CMK (cell line): ENCODE data around the gene CSNK1E.

Source experiments
- DNase-seq: peaks from one replicate; pipeline ENCODE4 v3.0.0-alpha.2; 2010; ENCODE audit warnings: low read depth

The CSNK1E gene

GRCh38 chr22:38327805-38328204 is 10.6 kb upstream of the CSNK1E start:
- DNase-seq: no peak

- DNase-seq: no peak
These were observed 10.2 kb upstream of the CSNK1E start for GRCh38 chr22:38327396-38327795.

GRCh38 chr22:38325587-38325986 is 8.4 kb upstream of the CSNK1E start:
- DNase-seq: no peak

DNA sequence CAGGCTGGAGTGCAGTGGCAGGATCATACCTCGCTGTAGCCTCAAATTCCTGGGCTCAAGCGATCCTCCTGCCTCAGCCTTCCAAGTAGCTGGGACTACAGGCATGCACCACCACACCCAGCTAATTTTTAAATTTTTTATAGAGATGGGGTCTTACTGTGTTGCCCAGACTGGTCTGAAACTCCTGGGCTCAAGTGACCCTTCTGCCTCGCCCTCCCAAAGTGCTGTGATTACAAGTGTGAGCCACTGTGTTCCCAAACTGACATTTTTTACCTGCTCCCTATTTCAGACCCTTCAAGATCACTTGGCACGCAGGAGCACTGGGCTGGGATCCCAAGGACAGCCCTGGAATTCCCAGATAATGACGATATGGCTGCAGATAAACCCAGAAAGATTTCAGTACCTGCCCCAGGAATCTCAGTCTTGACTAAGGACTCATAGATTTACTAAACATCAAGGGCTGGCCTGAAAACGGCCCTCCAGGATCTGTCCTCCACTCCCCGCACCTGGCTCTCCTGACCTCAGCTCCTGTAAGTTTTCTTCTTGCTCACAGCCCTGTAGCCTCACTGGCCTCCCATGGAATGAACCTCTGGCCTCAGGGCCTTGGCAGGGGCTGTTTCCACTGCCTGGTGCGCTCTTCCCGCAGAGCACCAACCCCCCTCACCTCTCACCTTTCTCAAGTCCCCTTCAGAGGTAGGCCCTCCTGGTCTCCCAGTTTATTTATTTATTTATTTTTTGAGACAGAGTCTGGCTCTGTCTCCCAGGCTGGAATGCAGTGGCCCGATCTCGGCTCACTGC is 3.6 kb upstream of the CSNK1E start:
- no peak for DNase-seq

- no peak for DNase-seq
These were observed 1.9 kb upstream of the CSNK1E start for GRCh38 chr22:38318792-38319773.

GRCh38 chr22:38317995-38318715 is 922 bp upstream of the CSNK1E start:
- DNase-seq: peak; percentile 43

GRCh38 chr22:38316364-38317121 is 690 bp downstream of the CSNK1E start:
- no peak for DNase-seq

DNA sequence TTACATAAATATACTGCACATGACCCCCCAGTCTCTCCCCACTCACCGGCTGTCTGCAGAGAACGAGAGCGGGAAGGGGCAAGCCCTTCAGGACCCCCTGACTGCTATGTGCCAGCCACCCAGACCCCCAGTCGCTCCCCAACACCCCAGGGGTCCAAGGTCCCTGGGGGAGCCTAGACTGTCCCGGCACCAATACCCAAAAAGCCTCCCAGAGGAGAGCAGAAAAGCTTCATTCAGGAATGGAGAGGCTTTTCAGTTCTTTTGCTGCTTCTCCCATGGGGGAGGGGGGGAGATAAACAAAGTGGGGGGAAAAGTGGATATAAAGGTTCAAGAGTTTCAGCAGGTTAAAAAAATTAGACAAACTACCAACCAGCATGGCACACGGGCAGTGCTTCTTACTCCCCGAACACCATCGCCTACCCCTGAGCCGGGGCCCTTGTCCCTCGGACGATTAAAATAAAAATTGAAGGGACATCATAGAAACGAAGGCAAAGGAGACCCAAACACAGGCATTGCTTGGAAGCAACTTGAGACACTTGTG is 1.3 kb downstream of the CSNK1E start:
- no peak for DNase-seq

DNA sequence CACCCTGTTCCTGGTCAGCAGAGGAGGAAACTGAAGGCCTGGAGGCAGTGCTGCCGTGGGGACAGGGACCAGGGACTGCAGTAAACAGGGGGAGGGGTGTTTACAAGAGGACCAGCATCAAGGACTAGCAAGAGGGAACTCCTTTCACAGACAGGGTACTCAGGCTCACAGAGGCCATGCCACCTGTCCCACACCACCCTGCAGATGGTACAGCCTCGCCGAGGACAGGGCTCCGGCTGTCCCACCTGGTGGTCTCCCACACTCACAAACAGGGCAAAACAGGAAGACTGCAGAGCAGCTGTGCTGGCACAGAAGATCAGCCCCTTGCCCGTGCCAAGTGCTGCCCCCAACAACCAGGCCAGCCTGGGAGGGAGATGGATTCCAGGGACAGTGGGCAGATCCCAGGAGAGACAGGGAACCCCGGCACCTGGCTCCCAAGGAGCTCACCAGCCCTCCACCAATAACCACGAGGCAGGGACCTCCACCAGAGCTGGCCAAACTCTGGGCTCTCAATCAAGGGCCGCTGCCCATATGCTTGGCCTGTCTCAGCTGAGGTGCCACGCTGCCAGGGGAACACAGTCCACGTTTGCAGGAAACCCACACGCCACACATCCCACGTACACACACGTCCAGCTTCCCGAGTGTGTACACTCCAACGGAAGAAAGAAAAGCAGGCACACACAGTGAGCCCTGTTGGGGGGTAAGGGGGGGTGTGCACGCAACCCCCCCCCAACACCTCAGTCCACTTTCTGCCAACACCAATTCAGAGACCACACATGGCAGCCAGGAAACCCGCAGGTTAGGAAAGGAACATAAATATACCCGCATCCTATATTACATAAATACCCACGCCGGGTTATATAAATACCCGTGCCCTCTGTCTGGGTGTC is 2.1 kb downstream of the CSNK1E start:
- no peak for DNase-seq

DNA sequence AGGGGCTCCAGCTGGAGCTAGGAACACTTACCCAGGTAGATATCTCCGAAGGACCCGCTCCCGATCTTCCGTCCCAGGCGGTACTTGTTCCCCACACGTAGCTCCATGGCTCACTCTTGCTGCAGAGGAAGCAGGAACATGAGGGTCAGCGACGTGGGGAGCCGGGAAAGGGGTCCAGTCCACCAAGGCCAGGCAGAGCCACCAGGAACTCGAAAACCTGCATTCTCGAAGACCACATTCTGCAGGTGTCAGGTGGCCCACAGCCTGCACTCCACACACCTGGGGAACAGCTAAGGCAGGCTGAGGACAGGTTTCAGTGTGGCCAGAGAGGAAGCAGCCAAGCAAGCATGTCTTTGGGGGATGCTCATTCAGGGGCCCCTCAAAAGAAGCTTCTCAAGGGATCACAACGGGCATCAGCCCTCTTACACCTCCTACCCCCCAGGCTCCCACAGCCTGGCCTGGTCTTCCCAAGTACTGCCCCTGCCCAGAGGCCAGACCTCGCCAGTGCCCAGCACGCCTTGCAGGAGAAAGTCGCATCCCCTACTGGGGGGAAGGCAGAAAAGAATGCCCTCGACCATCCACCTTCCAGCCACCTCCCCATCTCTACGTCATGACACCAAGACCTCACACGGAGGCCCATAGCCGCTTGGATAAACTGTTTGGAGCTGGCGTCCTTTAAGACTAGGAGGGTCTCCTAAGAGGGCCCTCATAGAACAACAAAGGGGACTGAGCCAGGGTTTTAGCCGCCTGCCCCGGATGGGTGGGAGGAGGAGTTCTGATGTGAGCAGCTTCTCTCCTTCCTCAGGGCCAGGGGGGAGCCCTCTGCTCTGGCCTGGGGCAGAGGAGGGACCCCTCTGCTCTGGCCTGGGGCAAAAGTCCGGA is 2.9 kb downstream of the CSNK1E start:
- DNase-seq: no peak

GRCh38 chr22:38313384-38313955 is 3.8 kb downstream of the CSNK1E start:
- DNase-seq: no peak

- DNase-seq: no peak
These were observed 4.9 kb downstream of the CSNK1E start for GRCh38 chr22:38312261-38312800.

DNA sequence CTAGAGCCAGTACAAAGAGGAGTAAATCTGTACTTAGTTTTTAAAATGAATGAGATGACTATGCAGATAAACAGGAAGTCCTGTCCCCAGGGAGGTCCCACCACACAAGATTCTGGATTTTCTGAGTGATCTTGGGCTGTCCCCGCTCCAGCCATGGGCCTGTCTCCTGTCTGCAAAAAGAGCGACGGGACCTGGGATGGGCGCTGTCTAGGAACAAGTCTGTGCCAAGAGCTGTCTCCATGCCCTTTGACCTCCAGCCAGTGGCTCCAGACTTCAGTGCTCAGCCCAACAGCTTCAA is 6.0 kb downstream of the CSNK1E start:
- DNase-seq: no peak

DNA sequence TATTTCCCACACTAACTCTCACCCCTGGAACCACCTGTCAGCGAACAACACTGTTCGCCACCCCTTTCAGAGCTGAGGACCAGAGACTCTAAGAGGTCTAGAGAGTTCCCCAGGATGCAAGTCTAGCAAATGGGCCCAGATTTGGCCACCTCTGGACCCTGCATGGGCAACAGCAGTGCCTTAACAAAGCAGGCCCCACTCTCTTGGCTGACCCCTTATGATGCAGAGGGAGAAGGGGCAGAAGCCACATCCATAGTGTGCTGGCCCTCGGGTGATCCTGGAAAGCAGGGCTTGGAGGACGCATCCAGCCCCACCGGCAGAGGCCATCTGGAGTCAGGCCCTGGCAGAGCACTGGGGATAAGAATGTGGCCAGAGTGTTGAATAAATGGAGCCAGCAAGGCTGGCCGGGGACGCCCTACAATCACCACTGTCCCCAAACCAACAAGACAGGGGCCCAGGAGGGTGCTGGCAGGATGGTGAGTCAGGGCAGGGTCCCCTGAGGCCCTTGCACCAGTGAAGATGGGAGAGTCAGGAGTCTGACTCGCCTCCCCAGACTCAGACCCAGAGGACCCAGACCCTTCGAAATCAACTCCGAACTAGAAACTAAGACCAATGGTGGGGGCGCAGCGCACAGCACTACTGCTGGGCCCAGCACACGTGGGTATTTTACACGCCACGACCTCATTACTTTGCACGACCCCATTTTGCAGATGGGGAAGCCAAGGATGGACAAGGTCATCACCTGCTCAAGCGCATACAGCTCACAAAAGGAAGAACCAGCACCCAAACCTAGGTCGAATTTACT is 6.5 kb downstream of the CSNK1E start:
- no peak for DNase-seq

GRCh38 chr22:38309614-38310517 is 7.4 kb downstream of the CSNK1E start:
- DNase-seq: no peak

DNA sequence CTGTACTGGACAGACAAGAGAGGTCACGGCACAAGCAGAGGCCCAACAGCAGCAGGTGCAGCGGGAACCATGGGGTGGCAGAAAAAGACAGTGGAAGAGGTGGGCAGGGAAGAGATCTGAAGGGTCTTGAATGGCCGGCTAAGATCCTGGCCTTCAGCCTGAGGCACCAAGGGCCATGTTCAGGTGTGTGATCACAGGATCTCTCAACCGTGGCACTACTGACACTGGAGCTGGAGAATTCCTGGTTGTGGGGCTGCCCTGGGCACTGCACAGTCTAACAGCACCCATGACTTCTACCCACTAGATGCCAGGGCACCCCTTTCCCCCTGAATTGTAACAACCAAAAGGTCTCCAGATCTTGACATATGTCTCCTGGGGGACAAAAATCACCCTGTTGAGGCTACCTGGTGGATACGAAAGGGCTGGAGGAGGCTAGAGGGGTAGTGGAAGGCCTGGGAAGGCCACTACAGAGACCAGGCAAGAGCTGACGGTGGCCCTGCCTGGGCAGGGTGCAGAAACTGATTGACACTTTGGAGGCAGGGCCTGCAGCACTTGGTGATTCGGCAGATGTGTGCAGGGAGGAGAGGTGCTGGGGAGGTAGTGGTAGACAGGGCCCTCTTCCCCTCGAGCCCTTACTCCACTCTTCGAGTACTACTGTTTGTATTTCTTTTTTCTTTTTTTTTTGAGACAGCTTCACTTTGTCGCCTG is 8.3 kb downstream of the CSNK1E start:
- DNase-seq: no peak
